CD14-positive monocyte (primary cell): ENCODE data around the gene KLHL30. TPM values are rescaled to one million over a fixed set of nuclear protein-coding genes. Genes with fewer than 3 reads are reported as not detected.

Experiments
- DNase-seq, 3 donors: peaks; one replicate each; pipeline ENCODE4 v3.0.0-alpha.2; 2011 to 2022
- H2AFZ ChIP-seq: 2 replicates; pipeline ENCODE4 v1.6.0; 2012; ENCODE audit warnings: mild to moderate bottlenecking, low read depth, low read length, inconsistent platforms; ENCODE audit not compliant: insufficient read depth, poor library complexity, severe bottlenecking
- H3K27ac ChIP-seq, 2 donors: 1 replicate in 1 of 2; 2 replicates in 1 of 2; pipeline ENCODE4 v1.5.1; 2012 to 2013; ENCODE audit warnings: low read length in 2 of 2, control low read depth in 1 of 2, inconsistent platforms in 1 of 2, low read depth in 1 of 2, mild to moderate bottlenecking in 1 of 2
- H3K27me3 ChIP-seq, 2 donors: one replicate each; pipeline versions ENCODE4 v1.6.0 to v1.6.1; 2011 to 2013; ENCODE audit warnings: low read length in 2 of 2; ENCODE audit not compliant: control insufficient read depth in 2 of 2, insufficient read depth in 2 of 2
- H3K36me3 ChIP-seq, 2 donors: replicated peaks in 1 of 2; 1 replicate in 1 of 2; 2 replicates in 1 of 2; pipeline versions ENCODE4 v1.5.1 to v1.6.1; 2012 to 2013; ENCODE audit warnings: low read length in 2 of 2, control low read depth in 1 of 2, inconsistent platforms in 1 of 2, mild to moderate bottlenecking in 1 of 2; ENCODE audit not compliant: insufficient read depth in 2 of 2, control insufficient read depth in 1 of 2
- H3K4me1 ChIP-seq, 2 donors: 1 replicate in 1 of 2; 2 replicates in 1 of 2; pipeline versions ENCODE4 v1.5.1 to v1.6.1; 2012 to 2013; ENCODE audit warnings: low read length in 2 of 2, control low read depth in 1 of 2, inconsistent platforms in 1 of 2, mild to moderate bottlenecking in 1 of 2, moderate library complexity in 1 of 2; ENCODE audit not compliant: insufficient read depth in 2 of 2, control insufficient read depth in 1 of 2
- H3K4me2 ChIP-seq: replicated peaks from 2 replicates; pipeline ENCODE3; 2012; ENCODE audit warnings: low read length, moderate library complexity, mild to moderate bottlenecking; ENCODE audit not compliant: poor library complexity, severe bottlenecking; ENCODE audit errors: extremely low read depth
- H3K4me3 ChIP-seq, 3 experiments: fragments of 200-600 bp in 1 of 3; sonication (generic) in 1 of 3; replicated peaks in 1 of 3; 1 replicate in 2 of 3; 2 replicates in 1 of 3; pipeline ENCODE4 v1.5.1; 2011 to 2013; ENCODE audit warnings: low read length in 3 of 3, mild to moderate bottlenecking in 3 of 3, control low read depth in 2 of 3, low read depth in 2 of 3, inconsistent platforms in 1 of 3, moderate library complexity in 1 of 3
- H3K79me2 ChIP-seq: 2 replicates; pipeline ENCODE4 v1.6.0; 2012; ENCODE audit warnings: mild to moderate bottlenecking, control low read depth, inconsistent platforms, low read length, moderate library complexity; ENCODE audit not compliant: insufficient read depth
- H3K9ac ChIP-seq: 2 replicates; pipeline ENCODE4 v1.6.0; 2017; ENCODE audit warnings: low read length, mild to moderate bottlenecking; ENCODE audit not compliant: insufficient read depth, poor library complexity, severe bottlenecking
- H3K9me3 ChIP-seq, 2 donors: replicated peaks in 1 of 2; 1 replicate in 1 of 2; 2 replicates in 1 of 2; pipeline versions ENCODE4 v1.5.1 to v1.6.1; 2012 to 2013; ENCODE audit warnings: low read length in 2 of 2, control low read depth in 1 of 2; ENCODE audit not compliant: control insufficient read depth in 1 of 2, insufficient read depth in 1 of 2
- H4K20me1 ChIP-seq: 2 replicates; pipeline ENCODE4 v1.6.0; 2012; ENCODE audit warnings: mild to moderate bottlenecking, low read length, control low read depth, moderate library complexity; ENCODE audit not compliant: insufficient read depth
- H3K27ac Mint-ChIP-seq, 7 donors: one replicate each; pipeline ENCODE4 v1.8.0; 2020; ENCODE audit warnings: mild to moderate bottlenecking in 7 of 7, mixed read lengths in 7 of 7, moderate library complexity in 6 of 7, inconsistent platforms in 2 of 7
- H3K27me3 Mint-ChIP-seq, 3 donors: one replicate each; pipeline ENCODE4 v1.8.0; 2021 to 2022; ENCODE audit warnings: low read depth in 3 of 3, mild to moderate bottlenecking in 3 of 3, mixed read lengths in 3 of 3, moderate library complexity in 3 of 3, inconsistent platforms in 1 of 3
- H3K36me3 Mint-ChIP-seq, 2 donors: one replicate each; pipeline ENCODE4 v1.8.0; 2020; ENCODE audit warnings: mixed read lengths in 2 of 2, inconsistent platforms in 1 of 2, mild to moderate bottlenecking in 1 of 2
- H3K4me1 Mint-ChIP-seq: one replicate; pipeline ENCODE4 v1.8.0; 2020; ENCODE audit warnings: mild to moderate bottlenecking, mixed read lengths
- H3K4me3 Mint-ChIP-seq, 2 donors: one replicate each; pipeline ENCODE4 v1.8.0; 2020; ENCODE audit warnings: mild to moderate bottlenecking in 2 of 2, mixed read lengths in 2 of 2, moderate library complexity in 1 of 2
- H3K9me3 Mint-ChIP-seq, 7 donors: one replicate each; pipeline ENCODE4 v1.8.0; 2020 to 2022; ENCODE audit warnings: mixed read lengths in 7 of 7, mild to moderate bottlenecking in 6 of 7, moderate library complexity in 6 of 7, inconsistent platforms in 2 of 7
- WGBS: methylation state at CpG from one replicate; pipeline ENCODE4 v1.1.5; 2013; ENCODE audit warnings: missing lambda C conversion rate; ENCODE audit not compliant: insufficient coverage; 5-methylcytosine and 5-hydroxymethylcytosine counted together
- intact Hi-C, 2 donors: fragments of 100-400 bp; cut with micrococcal nuclease; formaldehyde crosslinking; loops; one replicate each; pipeline versions ENCODE4 v1.15.0 to v1.15.1; 2023
- polyA plus RNA-seq, 3 donors: library from polyadenylated mRNA; depleted of rRNA in 1 of 3; unstranded in 2 of 3; stranded (reverse) in 1 of 3; fragments of 300-500 nt in 2 of 3; fragments of >200 nt in 1 of 3; fragmentation: Illumina TruSeq in 2 of 3; gene quantifications; 1 replicate in 2 of 3; 2 replicates in 1 of 3; pipeline ENCODE4 v1.2.3, GENCODE V29; 2012 to 2021
- TF ChIP-seq, protein P1 (sequence below): fragments of 200-600 bp; IDR thresholded peaks from one replicate; pipeline ENCODE4 v1.8.0; 2022; ENCODE audit warnings: antibody characterized with exemption, mild to moderate bottlenecking

KLHL30 gene
- polyA plus RNA-seq, 3 donors = 0.01 to 0.14 TPM; not detected in 1

- no peak overlapping the region for H3K27ac Mint-ChIP-seq
- H3K4me3 Mint-ChIP-seq = no peak overlapping the region
- TF ChIP-seq, protein P1, sequence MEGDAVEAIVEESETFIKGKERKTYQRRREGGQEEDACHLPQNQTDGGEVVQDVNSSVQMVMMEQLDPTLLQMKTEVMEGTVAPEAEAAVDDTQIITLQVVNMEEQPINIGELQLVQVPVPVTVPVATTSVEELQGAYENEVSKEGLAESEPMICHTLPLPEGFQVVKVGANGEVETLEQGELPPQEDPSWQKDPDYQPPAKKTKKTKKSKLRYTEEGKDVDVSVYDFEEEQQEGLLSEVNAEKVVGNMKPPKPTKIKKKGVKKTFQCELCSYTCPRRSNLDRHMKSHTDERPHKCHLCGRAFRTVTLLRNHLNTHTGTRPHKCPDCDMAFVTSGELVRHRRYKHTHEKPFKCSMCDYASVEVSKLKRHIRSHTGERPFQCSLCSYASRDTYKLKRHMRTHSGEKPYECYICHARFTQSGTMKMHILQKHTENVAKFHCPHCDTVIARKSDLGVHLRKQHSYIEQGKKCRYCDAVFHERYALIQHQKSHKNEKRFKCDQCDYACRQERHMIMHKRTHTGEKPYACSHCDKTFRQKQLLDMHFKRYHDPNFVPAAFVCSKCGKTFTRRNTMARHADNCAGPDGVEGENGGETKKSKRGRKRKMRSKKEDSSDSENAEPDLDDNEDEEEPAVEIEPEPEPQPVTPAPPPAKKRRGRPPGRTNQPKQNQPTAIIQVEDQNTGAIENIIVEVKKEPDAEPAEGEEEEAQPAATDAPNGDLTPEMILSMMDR = no peak
These were observed 29.3 kb downstream of the KLHL30 start for GRCh38 chr2:238167761-238168160.

DNA sequence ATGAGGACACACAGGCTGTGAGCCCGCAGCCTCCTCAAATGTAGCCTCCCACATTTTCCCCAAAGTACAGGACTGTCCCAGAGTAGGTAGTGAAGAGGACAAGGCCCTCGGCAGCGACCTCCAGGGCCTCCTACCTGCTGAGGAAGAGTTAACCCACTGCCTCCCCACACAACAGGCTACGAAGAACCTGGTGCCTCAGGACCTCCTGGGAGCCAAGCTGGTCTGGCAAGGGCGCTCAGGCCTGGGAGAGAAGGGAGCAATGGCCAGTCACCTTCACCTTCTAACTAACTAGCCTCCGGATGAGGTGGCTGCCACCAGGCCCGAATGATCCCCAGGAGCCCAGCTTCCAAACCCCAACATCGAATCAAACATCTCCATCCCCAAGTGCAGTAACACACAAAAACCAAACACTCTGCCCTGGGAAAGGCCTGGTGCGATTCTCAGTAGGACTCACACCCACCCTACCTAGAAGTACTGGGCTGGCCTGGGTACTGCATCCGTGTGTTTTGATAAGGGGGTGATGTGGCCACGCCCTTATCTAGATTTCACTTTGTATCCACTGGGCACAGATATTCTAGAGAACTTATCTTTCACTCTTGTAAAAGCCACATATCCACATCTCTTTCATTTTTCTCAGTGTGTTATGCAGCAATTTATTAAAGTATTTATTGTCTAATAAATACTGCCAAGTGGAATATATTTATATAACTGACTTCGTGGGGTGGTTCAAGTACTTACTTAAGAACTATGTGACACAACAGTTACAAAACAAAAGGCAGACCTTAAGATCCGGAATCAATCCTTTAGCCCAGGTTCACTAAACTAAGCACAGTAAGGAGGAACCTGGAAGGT lies 30.0 kb downstream of the KLHL30 start:
- peaks cover 55 to 62% of the 10 kb centered on the region in 2 donors for H3K36me3 Mint-ChIP-seq

More at GRCh38 chr2:238167761-238168160, 29.3 kb downstream of the KLHL30 start:
- H3K4me1 Mint-ChIP-seq = peaks cover 7% of the 10 kb centered on the region
- intact Hi-C loops = no loop called here
- Histone ChIP-seq H3K4me3 (no peak overlapping the region), H3K79me2 (no peaks in the 10 kb centered on the region), H3K27ac (no peak overlapping the region), H3K36me3 (peaks cover 40 to 53% of the 10 kb centered on the region in 2 donors), H2AFZ (no peak overlapping the region), H3K4me2 (no peak overlapping the region), H4K20me1 (no peaks in the 10 kb centered on the region), H3K4me1 (no peaks in the 10 kb centered on the region), H3K9me3 (no peaks in the 10 kb centered on the region), H3K9ac (no peak overlapping the region), H3K27me3 (peaks cover 0 to 16% of the 10 kb centered on the region in 2 donors)
- no peak for DNase-seq
- H3K36me3 Mint-ChIP-seq = peaks cover 48 to 56% of the 10 kb centered on the region in 2 donors
- H3K27me3 Mint-ChIP-seq = peaks cover 23 to 28% (median 27%) of the 10 kb centered on the region in 3 donors
- WGBS = 81% methylated on average over 4 of the region's 8 CpGs
- H3K9me3 Mint-ChIP-seq = peaks cover 0 to 6% (median 0%) of the 10 kb centered on the region in 7 donors

More for the DNA sequence above, 30.0 kb downstream of the KLHL30 start:
- intact Hi-C loops = no loop called here
- peaks cover 16 to 22% (median 20%) of the 10 kb centered on the region in 3 donors for H3K27me3 Mint-ChIP-seq
- Histone ChIP-seq H2AFZ (no peak overlapping the region), H3K4me2 (no peak overlapping the region), H3K4me1 (no peaks in the 10 kb centered on the region), H3K27me3 (peaks cover 0 to 9% of the 10 kb centered on the region in 2 donors), H3K9me3 (no peaks in the 10 kb centered on the region), H3K36me3 (peaks cover 46 to 59% of the 10 kb centered on the region in 2 donors), H3K27ac (no peak overlapping the region), H3K4me3 (no peak overlapping the region), H3K9ac (no peak overlapping the region), H3K79me2 (no peaks in the 10 kb centered on the region), H4K20me1 (no peaks in the 10 kb centered on the region)
- H3K4me1 Mint-ChIP-seq = peaks cover 7% of the 10 kb centered on the region
- no peak for DNase-seq
- TF ChIP-seq, protein P1 = no peak
- WGBS = 100% methylated on average over 4 of the region's 13 CpGs
- peak overlapping the region in 3 of 7 donors; percentile 23 to 57 (median 53) for H3K27ac Mint-ChIP-seq
- peaks cover 0 to 6% (median 0%) of the 10 kb centered on the region in 7 donors for H3K9me3 Mint-ChIP-seq
- no peak overlapping the region for H3K4me3 Mint-ChIP-seq
